ENCODE measurements around the gene ODF2.
"Not testable (repeated sequence)": the region's sequence is repeated elsewhere in the genome, so short reads cannot be mapped to it uniquely, and the experiment has no call there.

DNA sequence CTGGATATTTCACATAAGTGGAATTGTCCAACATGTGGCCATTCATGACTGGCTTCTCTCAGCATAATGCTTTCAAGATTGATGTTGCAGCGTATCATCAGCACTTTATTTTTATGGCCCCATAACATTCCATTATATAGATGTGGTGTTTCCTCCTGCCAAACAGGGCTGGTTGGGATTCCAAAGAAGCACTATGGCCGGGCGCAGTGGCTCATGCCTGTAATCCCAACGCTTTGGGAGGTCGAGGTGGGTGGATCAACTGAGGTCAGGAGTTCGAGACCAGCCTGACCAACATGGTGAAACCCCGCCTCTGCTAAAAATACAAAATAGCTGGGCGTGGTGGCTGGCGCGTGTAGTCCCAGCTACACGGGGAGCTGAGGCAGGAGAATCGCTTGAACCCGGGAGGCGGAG, 47.6 kb downstream of the ODF2 start:
- not testable (repeated sequence) for TF ChIP-seq CTCF, POLR2A (IDR thresholded peaks at IDR 0.05)

All from testis (tissue), 2 donors.